Left lung (tissue), 10 donors: ENCODE results near the gene FAM24A. TPM values are rescaled to one million over a fixed set of nuclear protein-coding genes. Genes with fewer than 3 reads are reported as not detected.

Experiments used
- ATAC-seq: fragments of 200-7000 bp; cut with Tn5 transposase; one replicate; pipeline ENCODE4 v1.9.1; 2020; ENCODE audit warnings: moderate library complexity
- DNase-seq, 4 donors: peaks; one replicate each; pipeline ENCODE4 v3.0.0-alpha.2; 2013 to 2020
- H3K27ac ChIP-seq, 2 donors: fragments of 200-600 bp; sonication (generic) in 1 of 2; one replicate each; pipeline versions ENCODE4 v1.5.0 to v1.8.0; 2020 to 2021
- H3K27me3 ChIP-seq, 2 donors: fragments of 200-600 bp; sonication (generic) in 1 of 2; one replicate each; pipeline versions ENCODE4 v1.5.0 to v1.8.0; 2020 to 2021
- H3K36me3 ChIP-seq, 2 donors: fragments of 200-600 bp; sonication (generic) in 1 of 2; one replicate each; pipeline versions ENCODE4 v1.5.0 to v1.8.0; 2020 to 2021
- H3K4me1 ChIP-seq, 2 donors: fragments of 200-600 bp; one replicate each; pipeline ENCODE4 v1.8.0; 2021
- H3K4me3 ChIP-seq, 2 donors: fragments of 200-600 bp; sonication (generic) in 1 of 2; one replicate each; pipeline versions ENCODE4 v1.5.0 to v1.8.0; 2020 to 2021; ENCODE audit warnings: mild to moderate bottlenecking in 1 of 2
- H3K9me3 ChIP-seq, 2 donors: fragments of 200-600 bp; sonication (generic) in 1 of 2; one replicate each; pipeline versions ENCODE4 v1.5.0 to v1.8.0; 2020 to 2021
- intact Hi-C, 2 donors: fragments of 100-400 bp; cut with DNase I; formaldehyde crosslinking; loops; one replicate each; pipeline versions ENCODE4 v1.11.2 to v1.14.2; 2022
- polyA plus RNA-seq, 6 donors: library from polyadenylated mRNA; unstranded; fragments of 120-200 nt; gene quantifications; one replicate each; pipeline ENCODE4 v1.2.1, GENCODE V29; 2013; ENCODE audit not compliant: insufficient read length in 6 of 6
- total RNA-seq, 2 donors: library from RNA; stranded (reverse); fragmentation: NEBNext Ultra II Directional; extraction: Animal tissue kit (Norgen Biotek cat#: 25700); gene quantifications; one replicate each; pipeline ENCODE4 v1.2.1, GENCODE V29; 2021
- TF ChIP-seq, protein P1 (sequence below), 2 donors: fragments of 200-600 bp; sonication (generic) in 1 of 2; IDR thresholded peaks; one replicate each; pipeline versions ENCODE4 v1.5.0 to v1.8.0; 2021; ENCODE audit warnings: antibody characterized with exemption in 2 of 2
- donor health status: DM: no; HTN: yes; CAD: no.
- donor health status: DM: no; HTN: no; CAD: no.

FAM24A gene
- total and polyA plus RNA-seq, 8 donors = not detected

DNA sequence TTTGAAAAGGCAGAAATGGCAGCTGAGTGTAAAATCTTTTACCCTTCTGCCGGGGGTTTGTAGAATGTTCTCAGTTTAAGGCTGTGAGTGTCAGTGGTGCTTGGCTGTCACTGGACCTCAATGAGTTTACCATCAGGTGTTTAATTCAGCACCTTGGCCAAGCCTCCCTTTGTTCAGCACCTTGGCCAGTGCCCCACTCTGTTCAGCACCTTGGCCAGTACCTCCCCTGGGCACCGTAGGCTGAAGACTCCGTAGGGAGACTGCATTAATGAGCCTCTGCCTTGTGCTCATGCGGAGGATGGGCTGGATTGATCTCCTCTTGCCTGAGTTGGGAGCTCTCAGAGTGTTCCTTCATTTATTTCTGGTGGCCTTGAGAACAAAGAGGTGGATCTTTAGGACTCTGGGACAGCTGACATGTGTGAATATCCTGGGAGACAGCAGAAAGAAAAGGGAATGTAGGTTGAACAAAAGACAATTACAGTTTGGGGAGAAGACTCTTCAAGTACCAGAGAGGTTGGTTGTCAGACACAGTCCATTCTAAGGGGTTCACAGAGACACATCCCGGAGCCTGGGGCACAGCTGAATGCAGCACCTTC lies 1.6 kb downstream of the FAM24A start:
- peak; percentile 96 for ATAC-seq
- Histone ChIP-seq H3K9me3 (peaks cover 0 to 2% of the 10 kb centered on the region in 2 donors), H3K36me3 (no peaks in the 10 kb centered on the region), H3K27ac (no peak overlapping the region), H3K4me3 (no peak overlapping the region), H3K27me3 (no peaks in the 10 kb centered on the region), H3K4me1 (no peaks in the 10 kb centered on the region)
- TF ChIP-seq, protein P1, sequence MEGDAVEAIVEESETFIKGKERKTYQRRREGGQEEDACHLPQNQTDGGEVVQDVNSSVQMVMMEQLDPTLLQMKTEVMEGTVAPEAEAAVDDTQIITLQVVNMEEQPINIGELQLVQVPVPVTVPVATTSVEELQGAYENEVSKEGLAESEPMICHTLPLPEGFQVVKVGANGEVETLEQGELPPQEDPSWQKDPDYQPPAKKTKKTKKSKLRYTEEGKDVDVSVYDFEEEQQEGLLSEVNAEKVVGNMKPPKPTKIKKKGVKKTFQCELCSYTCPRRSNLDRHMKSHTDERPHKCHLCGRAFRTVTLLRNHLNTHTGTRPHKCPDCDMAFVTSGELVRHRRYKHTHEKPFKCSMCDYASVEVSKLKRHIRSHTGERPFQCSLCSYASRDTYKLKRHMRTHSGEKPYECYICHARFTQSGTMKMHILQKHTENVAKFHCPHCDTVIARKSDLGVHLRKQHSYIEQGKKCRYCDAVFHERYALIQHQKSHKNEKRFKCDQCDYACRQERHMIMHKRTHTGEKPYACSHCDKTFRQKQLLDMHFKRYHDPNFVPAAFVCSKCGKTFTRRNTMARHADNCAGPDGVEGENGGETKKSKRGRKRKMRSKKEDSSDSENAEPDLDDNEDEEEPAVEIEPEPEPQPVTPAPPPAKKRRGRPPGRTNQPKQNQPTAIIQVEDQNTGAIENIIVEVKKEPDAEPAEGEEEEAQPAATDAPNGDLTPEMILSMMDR (IDR thresholded peaks at IDR 0.05) = no peak
- intact Hi-C loops = no loop called here
- peak in 2 of 4 donors; percentile 42 to 51 for DNase-seq

DNA sequence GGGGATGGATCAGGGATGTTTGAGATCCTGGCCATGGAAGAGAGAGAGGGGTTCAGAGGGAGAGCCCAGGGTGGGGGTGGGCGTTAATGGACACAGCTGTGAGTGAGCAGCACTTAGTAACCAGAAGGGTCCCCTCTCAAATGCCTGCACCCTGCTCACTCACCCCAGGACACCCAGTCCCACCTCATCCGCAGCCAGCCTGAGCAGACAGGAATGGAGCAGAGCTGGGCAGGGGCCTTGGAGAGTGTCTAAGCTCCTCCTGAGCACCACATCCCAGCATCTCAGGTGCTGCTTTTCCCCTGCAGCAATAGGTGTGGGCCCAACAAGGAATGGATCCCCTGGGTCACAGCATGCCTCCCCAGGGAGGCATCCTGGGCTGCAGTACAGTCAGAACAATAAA lies 5.3 kb downstream of the FAM24A start:
- Histone ChIP-seq H3K27me3 (no peaks in the 10 kb centered on the region), H3K4me3 (no peak overlapping the region), H3K9me3 (peaks cover 0 to 4% of the 10 kb centered on the region in 2 donors), H3K36me3 (no peaks in the 10 kb centered on the region), H3K27ac (no peak overlapping the region), H3K4me1 (no peaks in the 10 kb centered on the region)
- DNase-seq (no peak), ATAC-seq (no peak)
- TF ChIP-seq, protein P1 (IDR thresholded peaks at IDR 0.05) = no peak
- intact Hi-C loops = no loop called here

DNA sequence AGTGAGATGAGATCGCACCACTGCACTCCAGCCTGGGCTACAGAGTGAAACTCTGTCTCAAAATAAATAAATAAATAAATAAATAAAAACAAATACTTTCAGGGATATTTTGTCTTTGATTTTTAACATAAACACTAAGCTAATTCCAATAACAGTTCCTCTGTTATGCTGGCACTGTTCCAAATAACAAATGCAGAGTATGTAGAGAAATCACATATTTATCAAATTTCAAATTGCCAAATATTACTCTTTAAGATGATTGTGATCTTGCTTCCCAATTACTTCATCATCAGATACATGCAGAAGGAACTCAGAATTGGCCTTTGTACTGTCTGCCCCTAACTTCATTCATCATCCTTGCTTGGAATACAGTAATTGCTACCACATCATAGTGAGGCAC lies 19.7 kb downstream of the FAM24A start:
- Histone ChIP-seq H3K9me3 (no peaks in the 10 kb centered on the region), H3K27ac (no peak overlapping the region), H3K27me3 (no peaks in the 10 kb centered on the region), H3K4me3 (no peak overlapping the region), H3K4me1 (no peaks in the 10 kb centered on the region), H3K36me3 (peaks cover 0 to 5% of the 10 kb centered on the region in 2 donors)
- no peak for DNase-seq
- no peak for ATAC-seq
- intact Hi-C loops = no loop called here
- TF ChIP-seq, protein P1 (IDR thresholded peaks at IDR 0.05) = no peak

DNA sequence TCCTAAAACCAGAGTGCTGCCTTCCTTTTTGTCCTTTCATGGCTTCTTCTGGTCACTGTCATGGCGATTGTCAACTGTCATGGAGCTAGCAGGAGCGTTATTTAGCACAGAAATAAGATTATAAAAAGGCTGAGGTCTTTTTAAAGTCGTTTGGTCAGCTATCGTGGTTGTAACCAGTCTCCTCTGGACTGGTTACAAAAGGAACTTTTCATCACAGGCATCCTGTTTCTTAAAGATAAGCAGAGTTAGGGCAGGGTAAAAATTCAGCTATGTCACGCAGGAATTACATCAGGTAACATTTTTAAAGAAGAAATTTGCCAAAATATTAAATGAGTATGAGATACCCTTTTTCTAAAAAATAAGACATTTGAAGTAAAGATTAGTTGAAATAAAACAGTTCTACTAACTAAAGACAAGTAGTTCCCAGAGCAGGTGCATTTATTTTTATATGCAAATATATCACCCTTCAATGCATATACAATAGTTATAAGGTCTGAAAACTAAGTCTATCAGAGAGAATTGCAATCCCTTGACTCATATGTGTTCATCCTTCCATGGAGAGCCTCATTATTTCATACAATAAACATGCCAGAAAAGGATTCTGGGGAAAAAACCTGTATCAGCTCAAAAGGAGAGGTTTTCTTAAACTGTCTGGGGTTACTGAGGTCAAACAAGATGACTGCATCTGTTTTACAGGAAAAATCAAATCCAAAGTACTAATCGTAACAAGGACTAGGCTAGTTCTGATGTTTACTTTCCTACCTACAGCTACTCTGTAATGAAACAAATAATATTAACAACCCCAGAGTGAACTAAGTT lies 20.9 kb downstream of the FAM24A start:
- Histone ChIP-seq H3K27ac (no peak overlapping the region), H3K9me3 (no peaks in the 10 kb centered on the region), H3K4me1 (no peaks in the 10 kb centered on the region), H3K4me3 (no peak overlapping the region), H3K36me3 (peaks cover 0 to 7% of the 10 kb centered on the region in 2 donors), H3K27me3 (no peaks in the 10 kb centered on the region)
- no peak for ATAC-seq
- no peak for DNase-seq
- intact Hi-C loops = no loop called here
- TF ChIP-seq, protein P1 (IDR thresholded peaks at IDR 0.05) = no peak

DNA sequence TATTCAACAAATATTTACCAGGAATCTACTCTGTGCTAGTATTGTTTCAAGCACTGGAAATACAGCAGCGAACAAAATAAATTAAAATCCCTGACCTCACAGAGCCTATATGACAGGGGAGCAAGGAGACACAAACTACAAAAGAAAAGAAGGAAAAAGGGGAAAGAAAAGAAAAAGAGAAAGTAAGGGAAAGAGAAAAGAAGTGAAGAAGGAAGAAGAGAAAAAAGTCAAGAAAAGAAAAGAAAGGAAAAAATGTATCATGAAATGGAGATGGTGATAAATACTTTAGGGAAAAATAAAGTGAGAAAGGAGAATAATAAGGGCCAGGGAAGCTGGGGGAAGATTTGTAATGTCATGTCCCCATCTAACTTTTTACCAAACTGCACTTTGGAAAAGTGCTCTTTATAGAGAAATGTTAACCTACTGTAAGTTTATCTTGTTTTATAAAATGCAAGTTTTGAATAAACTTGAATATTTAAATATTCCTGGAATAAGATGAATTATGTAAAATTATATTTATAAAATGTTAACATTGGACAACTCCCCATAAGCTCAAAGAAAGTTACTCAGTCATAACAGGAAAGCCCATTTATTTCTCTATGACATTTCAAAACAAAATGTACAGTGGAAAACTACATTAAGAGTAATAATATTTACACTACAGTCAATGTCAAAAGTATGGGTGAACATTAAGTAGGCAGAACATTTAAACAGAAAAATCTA lies 28.9 kb downstream of the FAM24A start:
- Histone ChIP-seq H3K36me3 (peaks cover 0 to 21% of the 10 kb centered on the region in 2 donors), H3K4me1 (no peaks in the 10 kb centered on the region), H3K27me3 (no peaks in the 10 kb centered on the region), H3K27ac (no peak overlapping the region), H3K4me3 (no peak overlapping the region), H3K9me3 (no peaks in the 10 kb centered on the region)
- ATAC-seq (no peak), DNase-seq (no peak)
- intact Hi-C loops = no loop called here
- TF ChIP-seq, protein P1 (IDR thresholded peaks at IDR 0.05) = no peak
